CD4-positive, alpha-beta T cell (primary cell): Measurements from ENCODE around the gene TMEM181. TPM values are rescaled to one million over a fixed set of nuclear protein-coding genes. Genes with fewer than 3 reads are reported as not detected.
"Not testable (repeated sequence)": the region's sequence is repeated elsewhere in the genome, so short reads cannot be mapped to it uniquely, and the experiment has no call there.

Experiments
- ATAC-seq: fragments of 200-7000 bp; cut with Tn5 transposase; one replicate; pipeline ENCODE4 v1.10.0; 2022; ENCODE audit warnings: mild to moderate bottlenecking; ENCODE audit not compliant: poor library complexity
- CTCF ChIA-PET: fragments of 350-600 bp; sonication (Branson Sonifier 250); formaldehyde crosslinking; loops from one replicate; lab custom pipeline; 2021; ENCODE audit warnings: antibody characterized with exemption, inconsistent platforms; lab: Charles Lee
- POLR2A ChIA-PET: fragments of 350-600 bp; sonication (Branson Sonifier 250); formaldehyde crosslinking; loops from one replicate; lab custom pipeline; 2021; ENCODE audit warnings: antibody characterized with exemption, inconsistent platforms; lab: Charles Lee
- DNase-seq, 14 experiments: peaks; one replicate each; pipeline ENCODE4 v3.0.0-alpha.2; 2013 to 2020; ENCODE audit warnings: mixed read lengths in 2 of 14
- H3K27ac ChIP-seq, 2 donors: one replicate each; pipeline versions ENCODE4 v1.5.1 to v1.7.0; 2013; ENCODE audit warnings: low read length in 2 of 2, low read depth in 1 of 2, mild to moderate bottlenecking in 1 of 2
- H3K27me3 ChIP-seq, 2 experiments: 1 replicate in 1 of 2; 2 replicates in 1 of 2; pipeline versions ENCODE4 v1.6.1 to v1.7.0; 2013; ENCODE audit warnings: low read length in 2 of 2, control low read depth in 1 of 2, mild to moderate bottlenecking in 1 of 2, moderate library complexity in 1 of 2; ENCODE audit not compliant: insufficient read depth in 2 of 2, control insufficient read depth in 1 of 2
- H3K36me3 ChIP-seq: one replicate; pipeline ENCODE4 v1.6.1; 2013; ENCODE audit warnings: low read length, control low read depth; ENCODE audit not compliant: insufficient read depth
- H3K4me1 ChIP-seq: one replicate; pipeline ENCODE4 v1.6.1; 2013; ENCODE audit warnings: low read length, control low read depth; ENCODE audit not compliant: insufficient read depth
- H3K4me3 ChIP-seq: one replicate; pipeline ENCODE4 v1.5.1; 2013; ENCODE audit warnings: mild to moderate bottlenecking, low read length, moderate library complexity
- H3K9me3 ChIP-seq, 2 experiments: 1 replicate in 1 of 2; 2 replicates in 1 of 2; pipeline versions ENCODE4 v1.6.1 to v1.7.0; 2013; ENCODE audit warnings: low read length in 2 of 2, mild to moderate bottlenecking in 2 of 2, control low read depth in 1 of 2, moderate library complexity in 1 of 2; ENCODE audit not compliant: control insufficient read depth in 1 of 2, insufficient read depth in 1 of 2
- H3K27ac Mint-ChIP-seq: one replicate; pipeline ENCODE4 v1.8.0; 2020; ENCODE audit warnings: mixed read lengths
- H3K27me3 Mint-ChIP-seq: one replicate; pipeline ENCODE4 v1.8.0; 2021; ENCODE audit warnings: mixed read lengths
- H3K36me3 Mint-ChIP-seq: one replicate; pipeline ENCODE4 v1.8.0; 2021; ENCODE audit warnings: low read depth, mixed read lengths
- H3K4me1 Mint-ChIP-seq: one replicate; pipeline ENCODE4 v1.8.0; 2021; ENCODE audit warnings: low read depth, mixed read lengths
- H3K4me3 Mint-ChIP-seq: one replicate; pipeline ENCODE4 v1.8.0; 2020; ENCODE audit warnings: mild to moderate bottlenecking, mixed read lengths
- H3K9me3 Mint-ChIP-seq: one replicate; pipeline ENCODE4 v1.8.0; 2020; ENCODE audit warnings: mixed read lengths
- intact Hi-C, 2 experiments: fragments of 100-400 bp; cut with DNase I in 1 of 2; cut with micrococcal nuclease in 1 of 2; formaldehyde crosslinking; loops; one replicate each; pipeline versions ENCODE4 v1.15.1 to v1.9.0; 2023 to 2025; cut with DNase I, micrococcal nuclease
- total RNA-seq, 174 experiments: library from RNA in 2 of 174; stranded (reverse) in 2 of 174; gene quantifications; one replicate each; pipeline ENCODE4 v1.2.3 and lab custom pipeline; 2021 to 2026
- TF ChIP-seq, protein P1 (sequence below): fragments of 200-600 bp; IDR thresholded peaks from one replicate; pipeline ENCODE4 v1.8.0; 2022; ENCODE audit warnings: antibody characterized with exemption, mild to moderate bottlenecking

Gene TMEM181
- total RNA-seq, 2 experiments from 2014 or later, result 10.2 to 10.9 TPM

DNA sequence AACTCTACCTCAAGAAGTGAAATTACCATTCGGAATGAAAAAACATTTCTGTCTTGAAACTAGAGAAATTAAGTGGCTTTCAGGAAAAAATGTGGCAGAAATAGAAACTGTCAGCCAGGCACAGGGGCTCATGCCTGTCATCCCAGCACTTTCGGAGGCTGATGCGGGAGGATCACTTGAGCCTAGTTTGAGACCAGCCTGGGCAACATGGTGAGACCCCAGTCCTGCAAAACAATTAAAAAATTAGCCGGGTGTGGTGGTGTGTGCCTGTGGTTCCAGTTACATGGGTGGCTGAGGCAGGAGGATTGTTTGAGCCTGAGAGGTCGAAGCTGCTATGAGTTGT, 7.1 kb upstream of the TMEM181 start:
- POLR2A ChIA-PET, result interaction anchor here (1.4 to 1.5 kb wide), 2 partner anchors 9 to 15 kb away, joined by 4 to 6 read pairs; no protein-coding TSS in a partner anchor

DNA sequence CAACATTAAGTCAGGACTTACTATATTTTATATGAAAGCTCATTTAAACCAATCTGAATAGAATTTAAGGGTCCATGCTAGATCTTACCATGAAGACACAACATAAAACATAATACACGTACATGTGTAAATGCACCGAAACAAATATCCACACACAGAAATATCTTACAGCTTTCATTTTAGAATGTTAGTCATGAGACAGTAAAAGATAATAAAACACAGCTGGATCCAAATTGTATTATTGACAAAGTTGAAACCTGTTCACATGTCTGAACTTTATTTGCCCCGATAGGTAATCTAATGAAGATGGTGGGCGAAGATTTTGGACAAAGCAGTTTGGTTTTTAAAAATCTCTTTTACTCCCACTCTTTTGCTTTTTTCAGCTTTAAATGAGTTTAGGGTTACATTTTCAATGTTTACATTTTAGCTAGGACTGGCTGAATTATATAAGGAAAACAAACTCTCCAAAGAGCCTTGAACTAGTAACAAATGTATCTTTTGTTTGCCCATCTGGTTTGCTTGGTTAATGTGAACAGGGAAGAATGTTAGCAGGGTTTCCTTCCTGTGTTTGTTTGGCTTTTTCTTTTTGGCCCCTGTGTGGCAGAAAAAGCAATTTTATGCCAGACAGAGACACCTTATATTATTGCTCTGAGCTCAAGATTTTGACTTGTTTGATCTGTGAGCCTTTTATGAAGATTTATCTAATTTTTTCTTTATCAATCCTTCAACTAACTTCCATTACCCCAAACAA, 5.1 kb upstream of the TMEM181 start:
- no peak for ATAC-seq
- Mint-ChIP-seq H3K4me1 (peaks cover 7% of the 10 kb centered on the region), H3K27me3 (no peaks in the 10 kb centered on the region), H3K36me3 (no peaks in the 10 kb centered on the region), H3K27ac (no peak overlapping the region), H3K4me3 (no peak overlapping the region), H3K9me3 (no peaks in the 10 kb centered on the region)
- intact Hi-C loops, result no loop called here
- Histone ChIP-seq H3K4me3 (no peak overlapping the region), H3K36me3 (no peaks in the 10 kb centered on the region), H3K27ac (no peak overlapping the region), H3K4me1 (peaks cover 7% of the 10 kb centered on the region), H3K9me3 (no peaks in the 10 kb centered on the region), H3K27me3 (no peaks in the 10 kb centered on the region)
- TF ChIP-seq, protein P1, sequence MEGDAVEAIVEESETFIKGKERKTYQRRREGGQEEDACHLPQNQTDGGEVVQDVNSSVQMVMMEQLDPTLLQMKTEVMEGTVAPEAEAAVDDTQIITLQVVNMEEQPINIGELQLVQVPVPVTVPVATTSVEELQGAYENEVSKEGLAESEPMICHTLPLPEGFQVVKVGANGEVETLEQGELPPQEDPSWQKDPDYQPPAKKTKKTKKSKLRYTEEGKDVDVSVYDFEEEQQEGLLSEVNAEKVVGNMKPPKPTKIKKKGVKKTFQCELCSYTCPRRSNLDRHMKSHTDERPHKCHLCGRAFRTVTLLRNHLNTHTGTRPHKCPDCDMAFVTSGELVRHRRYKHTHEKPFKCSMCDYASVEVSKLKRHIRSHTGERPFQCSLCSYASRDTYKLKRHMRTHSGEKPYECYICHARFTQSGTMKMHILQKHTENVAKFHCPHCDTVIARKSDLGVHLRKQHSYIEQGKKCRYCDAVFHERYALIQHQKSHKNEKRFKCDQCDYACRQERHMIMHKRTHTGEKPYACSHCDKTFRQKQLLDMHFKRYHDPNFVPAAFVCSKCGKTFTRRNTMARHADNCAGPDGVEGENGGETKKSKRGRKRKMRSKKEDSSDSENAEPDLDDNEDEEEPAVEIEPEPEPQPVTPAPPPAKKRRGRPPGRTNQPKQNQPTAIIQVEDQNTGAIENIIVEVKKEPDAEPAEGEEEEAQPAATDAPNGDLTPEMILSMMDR, result no peak
- ChIA-PET CTCF (no interaction called here), POLR2A (interaction anchor here (1.3 kb wide), 1 partner anchor 13 kb away, joined by 3 read pairs; no protein-coding TSS in a partner anchor)
- no peak for DNase-seq

More for the DNA sequence above, 7.1 kb upstream of the TMEM181 start:
- Mint-ChIP-seq H3K27ac (no peak overlapping the region), H3K4me1 (no peaks in the 10 kb centered on the region), H3K27me3 (peaks cover 7% of the 10 kb centered on the region), H3K36me3 (no peaks in the 10 kb centered on the region), H3K9me3 (no peaks in the 10 kb centered on the region), H3K4me3 (no peak overlapping the region)
- no peak overlapping the region for H3K4me3 ChIP-seq
- no peaks in the 10 kb centered on the region for H3K4me1 ChIP-seq
- no peaks in the 10 kb centered on the region for H3K36me3 ChIP-seq
- TF ChIP-seq, protein P1, result no peak
- DNase-seq, result no peak
- no peaks in the 10 kb centered on the region for H3K9me3 ChIP-seq
- intact Hi-C loops, result no loop called here
- ATAC-seq, result no peak
- CTCF ChIA-PET, result no interaction called here
- H3K27me3 ChIP-seq, result no peaks in the 10 kb centered on the region
- H3K27ac ChIP-seq, result no peak overlapping the region

DNA sequence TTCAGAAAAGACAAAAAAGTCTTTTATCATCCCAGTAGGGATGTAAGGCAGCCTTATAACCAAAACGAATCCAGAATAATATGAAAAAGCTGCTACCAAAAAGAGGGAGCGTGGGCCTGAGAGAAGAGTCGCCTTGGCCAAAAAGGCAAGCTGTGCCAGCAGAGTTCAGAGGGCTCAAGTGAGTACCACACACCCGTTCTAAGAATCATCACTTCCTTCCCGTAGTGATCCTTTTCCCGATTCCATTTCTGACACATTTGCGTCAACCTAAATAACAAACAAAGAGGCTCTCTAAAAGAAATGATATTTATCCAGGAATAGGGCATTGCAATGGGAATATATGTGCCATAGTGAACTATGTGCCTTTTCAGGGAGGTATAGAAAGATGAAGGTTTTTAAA, 3.8 kb upstream of the TMEM181 start:
- Mint-ChIP-seq H3K4me1 (peaks cover 13% of the 10 kb centered on the region), H3K27ac (no peak overlapping the region), H3K36me3 (peaks cover 6% of the 10 kb centered on the region), H3K4me3 (no peak overlapping the region), H3K9me3 (no peaks in the 10 kb centered on the region), H3K27me3 (no peaks in the 10 kb centered on the region)
- POLR2A ChIA-PET, result interaction anchor here (1.3 kb wide), 1 partner anchor 12 kb away, joined by 3 read pairs; no protein-coding TSS in a partner anchor
- DNase-seq (no peak), ATAC-seq (no peak)
- Histone ChIP-seq H3K4me1 (peaks cover 12% of the 10 kb centered on the region), H3K4me3 (no peak overlapping the region), H3K27ac (no peak overlapping the region), H3K27me3 (no peaks in the 10 kb centered on the region), H3K9me3 (no peaks in the 10 kb centered on the region), H3K36me3 (no peaks in the 10 kb centered on the region)
- CTCF ChIA-PET, result no interaction called here
- TF ChIP-seq, protein P1, result no peak
- intact Hi-C loops, result no loop called here

DNA sequence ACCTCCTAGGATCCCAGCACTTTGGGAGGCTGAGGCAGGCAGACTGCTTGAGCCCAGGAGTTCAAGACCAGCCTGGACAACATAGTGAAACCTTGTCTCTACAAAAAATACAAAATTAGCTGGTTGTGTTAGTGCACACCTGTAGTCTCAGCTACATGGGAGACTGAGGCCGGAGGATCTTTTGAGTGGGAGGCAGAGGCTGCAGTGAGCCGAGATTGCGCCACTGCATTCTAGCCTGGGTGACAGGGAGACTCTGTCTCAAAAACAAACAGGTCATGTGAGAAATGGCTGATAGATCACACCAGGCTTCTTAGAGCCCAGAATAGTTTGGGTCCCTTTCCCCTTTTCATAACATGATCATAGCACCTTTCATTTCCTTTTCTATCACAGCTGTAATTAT, 2.8 kb upstream of the TMEM181 start:
- H3K36me3 Mint-ChIP-seq, H3K27me3 Mint-ChIP-seq, H3K27ac Mint-ChIP-seq, H3K4me3 Mint-ChIP-seq, H3K4me3 ChIP-seq, H3K36me3 ChIP-seq, H3K27me3 ChIP-seq, H3K9me3 Mint-ChIP-seq, H3K9me3 ChIP-seq, intact Hi-C loops, CTCF ChIA-PET, H3K27ac ChIP-seq, POLR2A ChIA-PET, ATAC-seq, DNase-seq: not testable (repeated sequence)
- H3K4me1 Mint-ChIP-seq, result peaks cover 23% of the 10 kb centered on the region
- peaks cover 22% of the 10 kb centered on the region for H3K4me1 ChIP-seq
